ENCODE results near the gene CIT. TPM values are rescaled to one million over a fixed set of nuclear protein-coding genes. Genes with fewer than 3 reads are reported as not detected.

The CIT gene
- total and polyA plus RNA-seq, 9 of the 15 experiments (the other 6 are each of a cell fraction or from before 2014, with no cell fraction given) = 1.1 to 46.7 (median 21.3) TPM

- peak; percentile 8; the same call in 1 of the 2 replicates for TF ChIP-seq SOX6 (IDR thresholded peaks at IDR 0.05)
- no peak for TF ChIP-seq ZNF282 (CRISPR knock-in tag; IDR thresholded peaks at IDR 0.05)
- 0 out of 2 replicates have a peak, but pooled peaks have one; percentile 36 for TF ChIP-seq MTA1 (IDR thresholded peaks at IDR 0.05; ENCODE audit: borderline replicate concordance)
- TF ChIP-seq SMC3 (conservative IDR thresholded peaks at IDR 0.05; ENCODE audit: insufficient read depth, low read depth, low read length) = no peak
- TF ChIP-seq ZNF398 (CRISPR knock-in tag; IDR thresholded peaks at IDR 0.05) = no peak
- no peak for TF ChIP-seq DPF2 (IDR thresholded peaks at IDR 0.05)
- TF ChIP-seq ASH1L (IDR thresholded peaks at IDR 0.05; ENCODE audit: borderline replicate concordance, low read depth, partially characterized antibody) = no peak
- no peak for TF ChIP-seq HINFP (tag; conservative IDR thresholded peaks at IDR 0.05; ENCODE audit: low read depth)
- no peak for TF ChIP-seq ZNF79 (CRISPR knock-in tag; IDR thresholded peaks at IDR 0.05; ENCODE audit: low read depth)
- no peak for TF ChIP-seq E2F3 (CRISPR knock-in tag; IDR thresholded peaks at IDR 0.05)
- 0 out of 2 replicates have a peak, but pooled peaks have one; percentile 31 for TF ChIP-seq GABPA (tag; conservative IDR thresholded peaks at IDR 0.05; ENCODE audit: low read depth)
- TF ChIP-seq CSDE1 (IDR thresholded peaks at IDR 0.05) = no peak
- no peak for TF ChIP-seq TCFL5 (CRISPR knock-in tag; conservative IDR thresholded peaks at IDR 0.05)
- no peak for TF ChIP-seq SLC30A9 (CRISPR knock-in tag; IDR thresholded peaks at IDR 0.05)
- no peak for TF ChIP-seq CREB5 (CRISPR knock-in tag; IDR thresholded peaks at IDR 0.05)
- peak; percentile 44; the same call in 1 of the 2 replicates for TF ChIP-seq CREM (IDR thresholded peaks at IDR 0.05; ENCODE audit: low read depth)
- TF ChIP-seq ZNF408 (CRISPR knock-in tag; IDR thresholded peaks at IDR 0.05; ENCODE audit: low read depth) = no peak
- 0 out of 2 replicates have a peak, but pooled peaks have one; percentile 23 for TF ChIP-seq PKNOX1 (IDR thresholded peaks at IDR 0.05)
- TF ChIP-seq CCNT2 (IDR thresholded peaks at IDR 0.05; ENCODE audit: borderline replicate concordance, extremely low read depth, insufficient read length, low read depth, low read length) = no peak
- no peak for TF ChIP-seq EGR1 (conservative IDR thresholded peaks at IDR 0.05)
- TF ChIP-seq ZNF589 (CRISPR knock-in tag; IDR thresholded peaks at IDR 0.05; ENCODE audit: low read depth) = no peak
- TF ChIP-seq PCBP2 (IDR thresholded peaks at IDR 0.05; ENCODE audit: low read depth, low read length, poor library complexity, severe bottlenecking) = no peak
- no peak for TF ChIP-seq ARNT (IDR thresholded peaks at IDR 0.05)
- no peak for TF ChIP-seq ZFX (CRISPR knock-in tag; IDR thresholded peaks at IDR 0.05)
- TF ChIP-seq BHLHE40 (IDR thresholded peaks at IDR 0.05; ENCODE audit: low read length) = no peak
- no peak for TF ChIP-seq SPI1 (IDR thresholded peaks at IDR 0.05; ENCODE audit: borderline replicate concordance, low read depth, low read length)
These were observed 217.0 kb downstream of the CIT start (continued) for GRCh38 chr12:119660076-119660475.

Measured in K562 (cell line).